ENCODE measurements around the gene RNF222.
"Not testable (repeated sequence)": the region's sequence is repeated elsewhere in the genome, so short reads cannot be mapped to it uniquely, and the experiment has no call there.

RNF222 gene

DNA sequence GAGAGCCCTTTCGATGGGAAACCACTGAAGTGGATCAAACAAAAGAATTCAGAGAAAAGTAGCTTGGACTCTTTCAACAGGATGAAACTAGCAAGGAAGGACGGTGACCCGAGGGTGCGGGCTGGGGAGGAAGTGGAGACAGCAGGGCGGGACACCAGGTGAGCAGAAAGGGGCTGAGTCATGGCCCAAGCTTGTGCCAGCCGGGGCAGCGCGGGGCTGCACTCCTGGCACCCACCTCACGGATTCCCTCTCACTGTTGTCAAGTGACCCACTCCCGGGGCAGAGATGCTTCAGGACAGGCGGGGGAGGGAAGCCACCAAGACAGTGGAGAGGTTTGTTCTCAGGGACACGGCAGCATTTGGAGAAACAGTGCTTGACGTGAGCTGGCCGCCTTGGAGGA is 10.7 kb upstream of the RNF222 start:
- no peak overlapping the region for H3K27ac ChIP-seq (ENCODE audit: low read depth, low read length)
- no peak overlapping the region for H3K4me3 ChIP-seq (ENCODE audit: low read length)
- H3K27me3 ChIP-seq (ENCODE audit: control insufficient read depth, insufficient read depth, low read length) = no peaks in the 10 kb centered on the region
- H3K4me1 ChIP-seq (ENCODE audit: control insufficient read depth, insufficient read depth, low read length) = no peaks in the 10 kb centered on the region
- no peak overlapping the region for H3K9ac ChIP-seq (ENCODE audit: low read length)
- no peaks in the 10 kb centered on the region for H3K36me3 ChIP-seq (ENCODE audit: control insufficient read depth, insufficient read depth, low read length)

GRCh38 chr17:8406174-8406573 is 8.5 kb upstream of the RNF222 start:
- H3K36me3 ChIP-seq (ENCODE audit: control insufficient read depth, insufficient read depth, low read length) = no peaks in the 10 kb centered on the region
- no peaks in the 10 kb centered on the region for H3K27me3 ChIP-seq (ENCODE audit: control insufficient read depth, insufficient read depth, low read length)
- H3K27ac ChIP-seq (ENCODE audit: low read depth, low read length) = no peak overlapping the region
- no peaks in the 10 kb centered on the region for H3K4me1 ChIP-seq (ENCODE audit: control insufficient read depth, insufficient read depth, low read length)
- H3K4me3 ChIP-seq (ENCODE audit: low read length) = no peak overlapping the region
- no peak overlapping the region for H3K9ac ChIP-seq (ENCODE audit: low read length)

GRCh38 chr17:8405499-8406016 is 7.9 kb upstream of the RNF222 start:
- Histone ChIP-seq H3K9ac (ENCODE audit: low read length) (no peak overlapping the region), H3K27ac (ENCODE audit: low read depth, low read length) (no peak overlapping the region), H3K4me1 (ENCODE audit: control insufficient read depth, insufficient read depth, low read length) (no peaks in the 10 kb centered on the region), H3K4me3 (ENCODE audit: low read length) (no peak overlapping the region), H3K36me3 (ENCODE audit: control insufficient read depth, insufficient read depth, low read length) (no peaks in the 10 kb centered on the region), H3K27me3 (ENCODE audit: control insufficient read depth, insufficient read depth, low read length) (no peaks in the 10 kb centered on the region)

DNA sequence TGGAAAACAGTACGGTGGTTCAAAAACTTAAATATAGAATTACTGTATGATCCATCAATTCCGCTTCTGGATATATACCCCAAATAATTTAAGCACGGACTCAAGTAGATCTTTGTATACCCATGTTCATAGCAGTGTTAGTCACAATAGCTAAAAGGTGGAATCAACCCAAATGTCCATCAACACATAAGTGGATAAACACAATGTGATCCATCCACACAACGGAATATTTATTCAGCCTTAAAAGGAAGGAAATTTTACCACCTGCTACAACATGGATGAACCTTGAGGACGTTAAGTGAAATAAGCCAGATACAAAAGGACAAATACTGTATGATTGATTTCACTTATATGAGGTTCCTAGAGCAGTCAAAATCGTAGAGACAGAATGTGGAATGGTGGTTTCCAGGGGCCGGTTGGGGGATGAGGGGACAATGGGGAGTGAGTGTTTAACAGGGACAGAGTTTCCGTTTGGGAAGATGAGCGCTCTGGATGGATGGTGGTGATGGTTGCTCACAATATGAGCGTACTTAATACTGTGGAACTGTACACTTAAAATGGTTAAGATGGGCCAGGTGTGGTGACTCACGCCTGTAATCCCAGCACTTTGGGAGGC is 5.4 kb upstream of the RNF222 start:
- H3K4me1 ChIP-seq (ENCODE audit: control insufficient read depth, insufficient read depth, low read length) = no peaks in the 10 kb centered on the region
- no peaks in the 10 kb centered on the region for H3K27me3 ChIP-seq (ENCODE audit: control insufficient read depth, insufficient read depth, low read length)
- no peaks in the 10 kb centered on the region for H3K36me3 ChIP-seq (ENCODE audit: control insufficient read depth, insufficient read depth, low read length)
- no peak overlapping the region for H3K27ac ChIP-seq (ENCODE audit: low read depth, low read length)
- H3K9ac ChIP-seq (ENCODE audit: low read length) = no peak overlapping the region
- no peak overlapping the region for H3K4me3 ChIP-seq (ENCODE audit: low read length)

- Histone ChIP-seq H3K27me3 (ENCODE audit: control insufficient read depth, insufficient read depth, low read length) (peaks cover 8% of the 10 kb centered on the region), H3K36me3 (ENCODE audit: control insufficient read depth, insufficient read depth, low read length) (no peaks in the 10 kb centered on the region), H3K9ac (ENCODE audit: low read length) (no peak overlapping the region), H3K4me3 (ENCODE audit: low read length) (no peak overlapping the region), H3K4me1 (ENCODE audit: control insufficient read depth, insufficient read depth, low read length) (no peaks in the 10 kb centered on the region), H3K27ac (ENCODE audit: low read depth, low read length) (no peak overlapping the region)
These were observed 3.5 kb upstream of the RNF222 start for GRCh38 chr17:8401107-8401506.

- H3K4me1 ChIP-seq (ENCODE audit: control insufficient read depth, insufficient read depth, low read length) = no peaks in the 10 kb centered on the region
- no peak overlapping the region for H3K27ac ChIP-seq (ENCODE audit: low read depth, low read length)
These were observed 1.4 kb upstream of the RNF222 start for GRCh38 chr17:8398980-8399379.

GRCh38 chr17:8394497-8394896 is 3.1 kb downstream of the RNF222 start:
- not testable (repeated sequence) for H3K36me3 ChIP-seq (ENCODE audit: control insufficient read depth, insufficient read depth, low read length); H3K4me3 ChIP-seq (ENCODE audit: low read length); H3K9ac ChIP-seq (ENCODE audit: low read length); H3K4me1 ChIP-seq (ENCODE audit: control insufficient read depth, insufficient read depth, low read length); H3K27me3 ChIP-seq (ENCODE audit: control insufficient read depth, insufficient read depth, low read length); H3K27ac ChIP-seq (ENCODE audit: low read depth, low read length)

More at GRCh38 chr17:8398980-8399379, 1.4 kb upstream of the RNF222 start:
- Histone ChIP-seq H3K9ac (ENCODE audit: low read length) (no peak overlapping the region), H3K4me3 (ENCODE audit: low read length) (no peak overlapping the region), H3K36me3 (ENCODE audit: control insufficient read depth, insufficient read depth, low read length) (no peaks in the 10 kb centered on the region), H3K27me3 (ENCODE audit: control insufficient read depth, insufficient read depth, low read length) (peaks cover 8% of the 10 kb centered on the region)

DNA sequence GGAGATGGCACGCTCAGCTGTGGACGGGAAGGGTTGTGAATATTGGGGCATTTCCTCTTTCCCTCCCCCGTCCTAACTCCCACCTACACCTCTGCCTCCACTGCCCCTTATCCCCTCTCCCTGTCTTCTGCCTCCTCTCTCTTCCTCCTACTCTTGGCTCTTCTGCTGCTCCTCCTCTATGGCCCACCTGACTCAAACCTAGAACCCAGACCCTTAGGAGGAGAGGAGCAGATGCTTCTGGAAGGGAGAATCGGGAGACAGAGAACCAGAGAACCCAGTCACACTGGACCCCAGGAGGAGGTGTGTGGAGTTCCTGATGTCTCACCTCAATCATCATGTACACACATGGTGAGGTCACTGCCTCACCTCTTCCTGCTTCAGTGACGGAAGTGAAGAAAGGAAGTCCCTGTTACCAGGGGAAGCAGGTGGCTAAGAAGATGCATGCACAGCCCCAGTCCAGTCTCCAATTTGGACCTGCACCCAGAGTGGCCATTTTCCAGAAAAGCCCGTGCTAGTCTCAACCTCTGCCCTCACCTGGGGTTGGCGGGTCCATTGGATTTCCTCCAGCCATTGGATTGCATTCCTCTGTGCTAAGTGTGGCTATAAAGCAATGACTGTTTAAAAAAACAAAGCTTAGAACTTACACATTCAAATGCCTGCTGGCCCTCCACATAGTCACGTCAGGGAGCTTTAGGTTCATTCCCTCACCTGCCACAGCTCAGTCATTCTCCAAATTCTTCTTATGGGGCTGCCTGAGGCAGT is 4.0 kb downstream of the RNF222 start:
- H3K27me3 ChIP-seq (ENCODE audit: control insufficient read depth, insufficient read depth, low read length) = peaks cover 8% of the 10 kb centered on the region
- H3K9ac ChIP-seq (ENCODE audit: low read length) = no peak overlapping the region
- H3K4me3 ChIP-seq (ENCODE audit: low read length) = no peak overlapping the region
- no peaks in the 10 kb centered on the region for H3K4me1 ChIP-seq (ENCODE audit: control insufficient read depth, insufficient read depth, low read length)
- H3K36me3 ChIP-seq (ENCODE audit: control insufficient read depth, insufficient read depth, low read length) = no peaks in the 10 kb centered on the region
- H3K27ac ChIP-seq (ENCODE audit: low read depth, low read length) = no peak overlapping the region

DNA sequence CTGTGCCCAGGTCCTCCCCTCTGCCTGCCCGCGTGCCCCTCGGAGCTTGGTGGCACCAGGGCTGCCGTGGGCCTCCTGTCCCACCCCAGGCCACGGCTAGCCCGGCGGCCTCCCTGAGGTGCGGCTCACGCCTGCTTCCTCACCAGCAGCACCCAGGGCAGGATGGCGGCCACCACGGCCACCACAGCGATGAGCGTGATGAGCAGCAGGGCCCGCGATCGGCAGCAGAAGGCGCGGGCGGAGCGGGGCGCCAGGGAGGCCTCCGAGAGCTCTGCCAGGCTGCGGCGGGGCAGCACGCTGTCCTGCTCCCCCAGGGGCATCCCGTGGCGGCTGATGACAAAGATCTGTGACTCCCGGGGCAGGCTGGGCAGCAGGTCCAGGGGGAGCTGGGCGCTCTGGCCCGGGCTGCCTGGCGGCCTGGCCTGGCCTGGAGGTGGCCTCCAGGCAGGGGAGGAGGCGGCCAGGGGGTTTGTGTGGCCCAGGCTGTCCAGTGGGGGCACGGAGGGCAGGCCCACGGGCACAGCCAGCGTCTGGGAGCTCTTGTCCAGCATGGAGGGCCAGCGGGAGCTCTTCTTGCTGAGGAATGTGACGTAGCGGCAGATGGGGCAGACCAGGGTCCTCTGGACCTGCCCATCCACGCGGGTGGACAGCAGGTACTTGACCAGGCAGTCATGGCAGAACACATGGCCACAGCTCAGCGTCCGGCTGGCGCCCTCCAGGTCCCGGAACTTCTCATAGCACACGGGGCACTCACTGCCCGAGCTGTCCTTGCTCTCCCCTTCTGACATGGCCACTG is 4.8 kb downstream of the RNF222 start:
- Histone ChIP-seq H3K4me3 (ENCODE audit: low read length) (no peak overlapping the region), H3K9ac (ENCODE audit: low read length) (no peak overlapping the region), H3K27me3 (ENCODE audit: control insufficient read depth, insufficient read depth, low read length) (peaks cover 7% of the 10 kb centered on the region), H3K27ac (ENCODE audit: low read depth, low read length) (no peak overlapping the region), H3K4me1 (ENCODE audit: control insufficient read depth, insufficient read depth, low read length) (no peaks in the 10 kb centered on the region), H3K36me3 (ENCODE audit: control insufficient read depth, insufficient read depth, low read length) (no peaks in the 10 kb centered on the region)

- Histone ChIP-seq H3K27me3 (ENCODE audit: control insufficient read depth, insufficient read depth, low read length) (peaks cover 1% of the 10 kb centered on the region), H3K36me3 (ENCODE audit: control insufficient read depth, insufficient read depth, low read length) (no peaks in the 10 kb centered on the region), H3K4me1 (ENCODE audit: control insufficient read depth, insufficient read depth, low read length) (no peaks in the 10 kb centered on the region), H3K4me3 (ENCODE audit: low read length) (no peak overlapping the region), H3K27ac (ENCODE audit: low read depth, low read length) (no peak overlapping the region), H3K9ac (ENCODE audit: low read length) (no peak overlapping the region)
These were observed 5.4 kb downstream of the RNF222 start for GRCh38 chr17:8392274-8392673.

DNA sequence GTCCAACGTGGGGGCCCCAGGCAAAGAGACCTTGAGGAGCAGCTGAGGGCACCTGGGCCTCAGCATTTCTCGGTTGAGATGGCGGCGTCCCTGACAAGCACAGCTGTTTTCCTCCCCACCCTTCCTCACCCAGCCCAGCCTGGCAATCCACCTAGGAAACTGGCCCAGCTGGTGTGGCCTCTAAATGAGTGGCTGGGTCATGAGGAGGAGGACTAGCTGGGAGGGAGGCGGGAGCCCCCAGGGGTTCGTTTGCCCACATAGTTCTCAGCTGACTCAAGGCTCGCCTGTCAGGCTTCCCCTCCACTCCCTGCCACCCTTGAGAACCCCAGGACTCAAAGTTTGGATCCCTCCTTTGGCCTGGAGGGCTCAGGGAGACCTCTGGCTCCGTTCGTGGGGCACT is 5.9 kb downstream of the RNF222 start:
- no peak overlapping the region for H3K27ac ChIP-seq (ENCODE audit: low read depth, low read length)
- H3K4me1 ChIP-seq (ENCODE audit: control insufficient read depth, insufficient read depth, low read length) = no peaks in the 10 kb centered on the region
- no peaks in the 10 kb centered on the region for H3K36me3 ChIP-seq (ENCODE audit: control insufficient read depth, insufficient read depth, low read length)
- no peak overlapping the region for H3K4me3 ChIP-seq (ENCODE audit: low read length)
- H3K9ac ChIP-seq (ENCODE audit: low read length) = no peak overlapping the region
- no peaks in the 10 kb centered on the region for H3K27me3 ChIP-seq (ENCODE audit: control insufficient read depth, insufficient read depth, low read length)

DNA sequence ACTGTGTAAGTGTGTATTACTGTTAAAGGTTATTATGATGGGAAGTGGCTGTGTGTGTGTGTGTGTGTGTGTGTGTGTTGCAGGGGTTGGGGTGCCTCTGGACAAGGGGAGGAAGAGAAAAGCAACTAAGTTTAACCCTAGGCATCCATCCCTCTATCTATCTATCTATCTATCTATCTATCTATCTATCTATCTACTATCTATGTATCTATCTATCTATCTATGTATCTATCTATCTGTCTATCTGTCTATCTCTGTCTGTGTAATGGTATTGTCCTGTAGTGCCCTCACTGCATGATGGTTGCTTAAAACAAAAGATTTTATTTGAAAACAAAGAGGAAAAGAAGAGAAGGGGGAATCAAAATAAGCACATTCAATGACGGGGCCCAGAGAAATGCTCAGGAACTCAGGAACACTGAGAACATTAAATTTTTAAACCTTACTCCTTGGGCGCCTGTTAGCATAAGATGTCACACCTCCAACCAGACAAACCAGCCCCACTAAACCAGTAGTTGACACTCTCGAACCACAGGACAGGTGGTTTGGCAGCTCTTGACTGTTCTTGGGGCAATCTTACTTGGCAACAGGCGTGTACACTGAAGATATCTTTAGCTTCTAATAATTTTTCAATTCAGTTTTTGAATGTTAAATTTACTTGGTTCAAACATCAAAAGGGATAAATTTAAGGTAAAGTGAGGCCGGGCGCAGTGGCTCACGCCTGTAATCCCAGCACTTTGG is 9.5 kb downstream of the RNF222 start:
- H3K27ac ChIP-seq (ENCODE audit: low read depth, low read length) = no peak overlapping the region
- no peaks in the 10 kb centered on the region for H3K36me3 ChIP-seq (ENCODE audit: control insufficient read depth, insufficient read depth, low read length)
- H3K4me1 ChIP-seq (ENCODE audit: control insufficient read depth, insufficient read depth, low read length) = no peaks in the 10 kb centered on the region

More for the DNA sequence above, 9.5 kb downstream of the RNF222 start:
- Histone ChIP-seq H3K9ac (ENCODE audit: low read length) (no peak overlapping the region), H3K4me3 (ENCODE audit: low read length) (no peak overlapping the region), H3K27me3 (ENCODE audit: control insufficient read depth, insufficient read depth, low read length) (no peaks in the 10 kb centered on the region)
